Neuronal stem cell (in vitro differentiated cells): ENCODE results near the gene PROSER2.

Experiments
- DNase-seq: peaks from one replicate; pipeline ENCODE4 v3.0.0-alpha.2; 2013; ENCODE audit warnings: low spot score
- H2AFZ ChIP-seq: one replicate; pipeline ENCODE4 v1.6.1; 2013; ENCODE audit warnings: mild to moderate bottlenecking, low read length, inconsistent platforms
- H2AK5ac ChIP-seq: 2 replicates; pipeline ENCODE4 v1.6.1; 2013; ENCODE audit warnings: low read depth, mild to moderate bottlenecking, inconsistent platforms, low read length, moderate library complexity, mixed read lengths
- H2BK120ac ChIP-seq: 2 replicates; pipeline ENCODE4 v1.6.1; 2013; ENCODE audit warnings: low read depth, mild to moderate bottlenecking, inconsistent platforms, low read length, moderate library complexity, mixed read lengths
- H2BK12ac ChIP-seq: one replicate; pipeline ENCODE4 v1.6.1; 2013; ENCODE audit warnings: low read length, inconsistent platforms
- H2BK15ac ChIP-seq: 2 replicates; pipeline ENCODE4 v1.6.1; 2013; ENCODE audit warnings: mild to moderate bottlenecking, low read length, inconsistent platforms, mixed read lengths
- H2BK5ac ChIP-seq: one replicate; pipeline ENCODE4 v1.6.1; 2013; ENCODE audit warnings: inconsistent platforms, mild to moderate bottlenecking, low read length, moderate library complexity
- H3K14ac ChIP-seq: one replicate; pipeline ENCODE4 v1.6.1; 2013; ENCODE audit warnings: low read length, inconsistent platforms
- H3K18ac ChIP-seq: 2 replicates; pipeline ENCODE4 v1.6.1; 2013; ENCODE audit warnings: low read length, inconsistent platforms
- H3K23ac ChIP-seq: 2 replicates; pipeline ENCODE4 v1.6.1; 2013; ENCODE audit warnings: low read depth, mild to moderate bottlenecking, mixed read lengths, low read length, inconsistent platforms; ENCODE audit not compliant: poor library complexity
- H3K27ac ChIP-seq: replicated peaks from 3 replicates; pipeline ENCODE4 v1.5.1; 2013; ENCODE audit warnings: low read length, inconsistent platforms
- H3K27me3 ChIP-seq, 3 experiments: 2 replicates each; pipeline ENCODE4 v1.6.1; 2013; ENCODE audit warnings: low read length in 3 of 3, mild to moderate bottlenecking in 2 of 3, inconsistent platforms in 1 of 3, low read depth in 1 of 3, mixed read lengths in 1 of 3, moderate library complexity in 1 of 3; ENCODE audit not compliant: control insufficient read depth in 3 of 3, insufficient read depth in 3 of 3
- H3K36me3 ChIP-seq, 2 donors: replicated peaks in 1 of 2; 2 replicates each; pipeline ENCODE4 v1.6.1; 2013; ENCODE audit warnings: low read length in 2 of 2; ENCODE audit not compliant: control insufficient read depth in 2 of 2, insufficient read depth in 2 of 2
- H3K4ac ChIP-seq: 2 replicates; pipeline ENCODE4 v1.6.1; 2013; ENCODE audit warnings: inconsistent platforms, mild to moderate bottlenecking, low read length, moderate library complexity
- H3K4me1 ChIP-seq, 2 donors: 1 replicate in 1 of 2; 2 replicates in 1 of 2; pipeline ENCODE4 v1.6.1; 2013; ENCODE audit warnings: low read length in 2 of 2, low read depth in 1 of 2; ENCODE audit not compliant: control insufficient read depth in 2 of 2, insufficient read depth in 1 of 2
- H3K4me2 ChIP-seq: one replicate; pipeline ENCODE4 v1.6.1; 2013; ENCODE audit warnings: mild to moderate bottlenecking, low read length, inconsistent platforms; ENCODE audit not compliant: insufficient read depth, poor library complexity, severe bottlenecking
- H3K4me3 ChIP-seq, 2 donors: 2 replicates each; pipeline ENCODE4 v1.5.1; 2013; ENCODE audit warnings: low read length in 2 of 2, mild to moderate bottlenecking in 2 of 2, inconsistent platforms in 1 of 2, moderate library complexity in 1 of 2
- H3K79me1 ChIP-seq: one replicate; pipeline ENCODE4 v1.6.1; 2013; ENCODE audit warnings: low read depth, mild to moderate bottlenecking, inconsistent platforms, low read length, moderate library complexity
- H3K9ac ChIP-seq: one replicate; pipeline ENCODE4 v1.6.1; 2013; ENCODE audit warnings: mild to moderate bottlenecking, low read depth, low read length, inconsistent platforms; ENCODE audit not compliant: poor library complexity
- H3K9me3 ChIP-seq, 2 donors: replicated peaks in 1 of 2; 2 replicates each; pipeline versions ENCODE3 to v1.6.1; 2013; ENCODE audit warnings: low read length in 2 of 2, mild to moderate bottlenecking in 2 of 2, inconsistent platforms in 1 of 2, low read depth in 1 of 2, mixed read lengths in 1 of 2, moderate library complexity in 1 of 2; ENCODE audit not compliant: control insufficient read depth in 2 of 2, insufficient read depth in 1 of 2
- H4K8ac ChIP-seq: one replicate; pipeline ENCODE4 v1.6.1; 2013; ENCODE audit warnings: low read depth, mild to moderate bottlenecking, inconsistent platforms, low read length, moderate library complexity
- H4K91ac ChIP-seq: one replicate; pipeline ENCODE4 v1.6.1; 2013; ENCODE audit warnings: low read length, low read depth, mild to moderate bottlenecking, inconsistent platforms; ENCODE audit not compliant: poor library complexity
- WGBS, 2 donors: extraction: QIAGEN DNeasy Blood & Tissue Kit; methylation state at CpG; one replicate each; pipeline ENCODE4 v1.1.7; 2013; ENCODE audit warnings: missing lambda C conversion rate in 2 of 2, mixed read lengths in 1 of 2; ENCODE audit not compliant: insufficient read length in 2 of 2, insufficient replicate concordance in 1 of 2; ENCODE audit errors: extremely low coverage in 2 of 2; 5-methylcytosine and 5-hydroxymethylcytosine counted together

PROSER2 gene

GRCh38 chr10:11838298-11838852 lies 15.2 kb downstream of the PROSER2 start:
- H2BK5ac ChIP-seq: no peak overlapping the region
- H2AFZ ChIP-seq: no peak overlapping the region
- H3K4me2 ChIP-seq: no peak overlapping the region
- H3K9me3 ChIP-seq: no peaks in the 10 kb centered on the region
- H3K79me1 ChIP-seq: no peaks in the 10 kb centered on the region
- H3K36me3 ChIP-seq: no peaks in the 10 kb centered on the region
- H3K4ac ChIP-seq: no peak overlapping the region
- H3K4me3 ChIP-seq: no peak overlapping the region
- H3K9ac ChIP-seq: no peak overlapping the region
- H3K18ac ChIP-seq: no peak overlapping the region
- H3K27ac ChIP-seq: no peak overlapping the region
- H2BK15ac ChIP-seq: no peak overlapping the region
- no peaks in the 10 kb centered on the region for H3K4me1 ChIP-seq
- H4K91ac ChIP-seq: no peak overlapping the region
- no peak overlapping the region for H4K8ac ChIP-seq
- no peaks in the 10 kb centered on the region for H3K27me3 ChIP-seq
- H2BK120ac ChIP-seq: no peak overlapping the region
- WGBS, 2 donors: no CpG with 5 or more reads among the region's 8 CpGs
- H2AK5ac ChIP-seq: no peak overlapping the region
- no peak overlapping the region for H3K14ac ChIP-seq
- H2BK12ac ChIP-seq: no peak overlapping the region
- no peak overlapping the region for H3K23ac ChIP-seq
- no peak for DNase-seq

- no peak overlapping the region for H3K9ac ChIP-seq
- no peak overlapping the region for H3K18ac ChIP-seq
- no CpG with 5 or more reads among the region's 3 CpGs for WGBS, 2 donors
- no peak overlapping the region for H3K4ac ChIP-seq
- no peak overlapping the region for H2BK12ac ChIP-seq
- H3K23ac ChIP-seq: no peak overlapping the region
- no peaks in the 10 kb centered on the region for H3K4me1 ChIP-seq
- no peak for DNase-seq
- H3K4me2 ChIP-seq: no peak overlapping the region
- no peak overlapping the region for H4K91ac ChIP-seq
- H2BK5ac ChIP-seq: no peak overlapping the region
- no peak overlapping the region for H3K14ac ChIP-seq
- no peak overlapping the region for H2AK5ac ChIP-seq
- H2BK15ac ChIP-seq: no peak overlapping the region
- H4K8ac ChIP-seq: no peak overlapping the region
- no peaks in the 10 kb centered on the region for H3K79me1 ChIP-seq
- H2BK120ac ChIP-seq: no peak overlapping the region
- H3K36me3 ChIP-seq: no peaks in the 10 kb centered on the region
- no peak overlapping the region for H3K27ac ChIP-seq
- H3K4me3 ChIP-seq: no peak overlapping the region
- no peak overlapping the region for H2AFZ ChIP-seq
- H3K27me3 ChIP-seq: no peaks in the 10 kb centered on the region
- H3K9me3 ChIP-seq: no peaks in the 10 kb centered on the region
These were observed 18.2 kb downstream of the PROSER2 start for GRCh38 chr10:11841375-11841774.

- no peak overlapping the region for H4K8ac ChIP-seq
- H3K4me1 ChIP-seq: no peaks in the 10 kb centered on the region
- no peaks in the 10 kb centered on the region for H3K27me3 ChIP-seq
- H3K4me2 ChIP-seq: no peak overlapping the region
- no peak overlapping the region for H2BK15ac ChIP-seq
- no peak overlapping the region for H2BK120ac ChIP-seq
- H2AFZ ChIP-seq: no peak overlapping the region
- no peak overlapping the region for H3K18ac ChIP-seq
- no peak overlapping the region for H3K14ac ChIP-seq
- H2BK12ac ChIP-seq: no peak overlapping the region
- no peak overlapping the region for H2BK5ac ChIP-seq
- H3K9me3 ChIP-seq: no peaks in the 10 kb centered on the region
- no peaks in the 10 kb centered on the region for H3K36me3 ChIP-seq
- H4K91ac ChIP-seq: no peak overlapping the region
- no peak overlapping the region for H2AK5ac ChIP-seq
- no CpG with 5 or more reads among the region's 3 CpGs for WGBS, 2 donors
- no peaks in the 10 kb centered on the region for H3K79me1 ChIP-seq
- H3K23ac ChIP-seq: no peak overlapping the region
- no peak for DNase-seq
- H3K4ac ChIP-seq: no peak overlapping the region
- H3K9ac ChIP-seq: no peak overlapping the region
- H3K27ac ChIP-seq: no peak overlapping the region
- H3K4me3 ChIP-seq: no peak overlapping the region
These were observed 19.3 kb downstream of the PROSER2 start for GRCh38 chr10:11842411-11842810.

GRCh38 chr10:11845113-11845512 lies 22.0 kb downstream of the PROSER2 start:
- no peaks in the 10 kb centered on the region for H3K9me3 ChIP-seq
- no peak overlapping the region for H2AK5ac ChIP-seq
- H3K4me2 ChIP-seq: no peak overlapping the region
- no CpG with 5 or more reads among the region's 7 CpGs for WGBS, 2 donors
- DNase-seq: no peak
- no peaks in the 10 kb centered on the region for H3K27me3 ChIP-seq
- H4K91ac ChIP-seq: no peak overlapping the region
- H2AFZ ChIP-seq: no peak overlapping the region
- H3K36me3 ChIP-seq: no peaks in the 10 kb centered on the region
- H3K79me1 ChIP-seq: no peaks in the 10 kb centered on the region
- H3K18ac ChIP-seq: no peak overlapping the region
- H2BK120ac ChIP-seq: no peak overlapping the region
- H3K4ac ChIP-seq: no peak overlapping the region
- no peak overlapping the region for H3K23ac ChIP-seq
- no peak overlapping the region for H3K4me3 ChIP-seq
- no peak overlapping the region for H4K8ac ChIP-seq
- H2BK15ac ChIP-seq: no peak overlapping the region
- H2BK5ac ChIP-seq: no peak overlapping the region
- H2BK12ac ChIP-seq: no peak overlapping the region
- H3K9ac ChIP-seq: no peak overlapping the region
- no peak overlapping the region for H3K14ac ChIP-seq
- H3K4me1 ChIP-seq: no peaks in the 10 kb centered on the region
- H3K27ac ChIP-seq: no peak overlapping the region
